ENCODE data around the gene RNF150.
A peak's percentile ranks its signal among the peaks of the same experiment; 100 is the strongest.

RNF150 gene

GRCh38 chr4:140903522-140904475 is 229.5 kb downstream of the RNF150 start:
- DNase-seq, result no peak

GRCh38 chr4:140901736-140902336 is 231.4 kb downstream of the RNF150 start:
- no peak for DNase-seq

GRCh38 chr4:140893939-140894338 is 239.3 kb downstream of the RNF150 start:
- DNase-seq, result no peak

- no peak for DNase-seq
Measured at GRCh38 chr4:140888054-140888453, 245.2 kb downstream of the RNF150 start.

- DNase-seq, result no peak
Measured at GRCh38 chr4:140887467-140887866, 245.8 kb downstream of the RNF150 start.

GRCh38 chr4:140884431-140885058 is 248.7 kb downstream of the RNF150 start:
- DNase-seq, result peak; percentile 44 to 76

- DNase-seq, result no peak
Measured at GRCh38 chr4:140877781-140878180, 255.5 kb downstream of the RNF150 start.

- no peak for DNase-seq
Measured at GRCh38 chr4:140876615-140877364, 256.5 kb downstream of the RNF150 start.

GRCh38 chr4:140875746-140876452 is 257.4 kb downstream of the RNF150 start:
- no peak for DNase-seq

- DNase-seq, result no peak
Measured at GRCh38 chr4:140874056-140874455, 259.2 kb downstream of the RNF150 start.

- no peak for DNase-seq
Measured at GRCh38 chr4:140871368-140871767, 261.9 kb downstream of the RNF150 start.

- no peak for DNase-seq
Measured at GRCh38 chr4:140870427-140870826, 262.8 kb downstream of the RNF150 start.

GRCh38 chr4:140869446-140869845 is 263.8 kb downstream of the RNF150 start:
- DNase-seq, result no peak

GRCh38 chr4:140867356-140867755 is 265.9 kb downstream of the RNF150 start:
- no peak for DNase-seq

GRCh38 chr4:140866492-140867005 is 266.7 kb downstream of the RNF150 start:
- no peak for DNase-seq

GRCh38 chr4:140865253-140866217 is 267.7 kb downstream of the RNF150 start:
- no peak for DNase-seq

GRCh38 chr4:140863197-140863596 is 270.1 kb downstream of the RNF150 start:
- DNase-seq, result peak; percentile 46 to 54

- DNase-seq, result no peak
Measured at GRCh38 chr4:140862177-140862442, 271.2 kb downstream of the RNF150 start.

- DNase-seq, result peak; percentile 42 to 84
Measured at GRCh38 chr4:140861359-140862176, 271.7 kb downstream of the RNF150 start.

GRCh38 chr4:140858897-140859296 is 274.4 kb downstream of the RNF150 start:
- DNase-seq, result no peak
